ENCODE results near the gene KIF4A. TPM values are rescaled to one million over a fixed set of nuclear protein-coding genes. Genes with fewer than 3 reads are reported as not detected.
"Not testable (repeated sequence)": the region's sequence is repeated elsewhere in the genome, so short reads cannot be mapped to it uniquely, and the experiment has no call there.

Gene KIF4A
- total RNA-seq, 1 experiment from 2014 or later: 51.2 TPM

DNA sequence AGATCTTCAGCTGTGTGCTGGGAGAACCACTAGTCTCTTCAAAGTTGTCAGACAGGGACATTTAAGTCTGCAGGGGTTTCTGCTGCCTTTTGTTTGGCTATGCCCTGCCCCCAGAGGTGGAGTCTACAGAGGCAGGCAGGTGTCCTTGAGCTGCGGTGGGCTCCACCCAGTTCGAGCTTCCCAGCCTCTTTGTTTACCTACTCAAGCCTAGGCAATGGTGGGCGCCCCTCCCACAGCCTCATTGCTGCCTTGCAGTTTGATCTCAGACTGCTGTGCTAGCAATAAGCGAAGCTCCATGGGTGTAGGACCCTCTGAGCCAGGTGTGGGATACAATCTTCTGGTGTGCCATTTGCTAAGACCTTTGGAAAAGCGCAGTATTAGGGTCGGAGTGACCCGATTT, 78.8 kb downstream of the KIF4A start:
- not testable (repeated sequence) for DNase-seq (ENCODE audit: low spot score)

- no peak for DNase-seq (ENCODE audit: low spot score)
These were observed 96.3 kb downstream of the KIF4A start for GRCh38 chrX:70386235-70386634.

- DNase-seq (ENCODE audit: low spot score): no peak
These were observed 109.0 kb downstream of the KIF4A start for GRCh38 chrX:70398899-70399298.

DNA sequence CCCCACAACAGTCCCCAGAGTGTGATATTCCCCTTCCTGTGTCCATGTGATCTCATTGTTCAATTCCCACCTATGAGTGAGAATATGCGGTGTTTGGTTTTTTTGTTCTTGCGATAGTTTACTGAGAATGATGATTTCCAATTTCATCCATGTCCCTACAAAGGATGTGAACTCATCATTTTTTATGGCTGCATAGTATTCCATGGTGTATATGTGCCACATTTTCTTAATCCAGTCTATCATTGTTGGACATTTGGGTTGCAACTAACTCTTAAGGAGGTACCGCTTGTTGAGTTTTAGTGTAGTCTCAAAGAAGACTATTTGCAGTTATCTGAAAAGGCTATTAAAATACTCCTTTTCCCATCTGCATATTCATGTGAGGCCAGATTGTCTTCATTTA, 110.3 kb downstream of the KIF4A start:
- not testable (repeated sequence) for DNase-seq (ENCODE audit: low spot score)

DNA sequence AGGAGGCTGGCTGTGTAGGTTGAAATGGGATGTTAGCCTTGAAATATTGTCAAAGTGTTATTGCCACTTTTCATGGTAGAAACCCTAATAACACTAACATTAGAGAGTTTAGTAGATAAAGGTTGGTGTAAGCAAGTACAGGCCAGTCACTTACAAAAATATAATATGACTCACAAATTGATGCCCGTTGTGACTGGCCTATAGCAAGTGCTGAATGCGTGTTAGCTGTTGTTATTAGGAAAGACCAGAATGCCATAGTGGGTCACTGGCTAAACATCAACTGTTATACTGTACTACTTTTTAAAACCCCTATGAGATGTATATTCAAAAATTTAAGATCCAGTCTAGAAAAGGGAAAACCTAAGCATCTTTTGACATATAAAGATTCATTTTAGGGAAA, 112.8 kb downstream of the KIF4A start:
- DNase-seq (ENCODE audit: low spot score): no peak

GRCh38 chrX:70405003-70405402, 115.1 kb downstream of the KIF4A start:
- DNase-seq (ENCODE audit: low spot score): no peak

DNA sequence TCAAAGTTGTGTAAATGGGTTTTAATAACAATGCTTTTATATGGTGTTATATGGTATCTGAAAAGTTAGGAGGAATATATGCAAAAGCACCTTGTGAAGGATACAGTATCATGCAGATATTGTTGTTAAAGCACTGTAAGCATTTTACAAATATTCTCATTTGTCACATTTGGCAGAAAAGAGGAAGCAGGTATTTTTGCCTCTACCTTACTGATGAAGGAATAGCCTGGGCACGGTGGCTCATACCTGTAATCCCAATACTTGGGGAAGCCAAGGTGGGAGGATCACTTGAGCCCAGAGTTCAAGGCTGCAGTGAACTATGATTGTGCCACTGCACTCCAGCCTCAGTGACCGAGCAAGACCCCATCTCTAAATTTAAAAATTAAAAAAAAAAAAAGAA, 121.0 kb downstream of the KIF4A start:
- no peak for DNase-seq (ENCODE audit: low spot score)

- no peak for DNase-seq (ENCODE audit: low spot score)
These were observed 121.6 kb downstream of the KIF4A start for GRCh38 chrX:70411475-70411874.

GRCh38 chrX:70421618-70422017, 131.7 kb downstream of the KIF4A start:
- no peak for DNase-seq (ENCODE audit: low spot score)

- DNase-seq (ENCODE audit: low spot score): peak; percentile 12
These were observed 133.0 kb downstream of the KIF4A start, which contains the start of gene GDPD2 for GRCh38 chrX:70422851-70423341. Gene GDPD2 (plus strand): TSS chrX:70423314. CDS start chrX:70424985, 1,671 bp downstream.

DNA sequence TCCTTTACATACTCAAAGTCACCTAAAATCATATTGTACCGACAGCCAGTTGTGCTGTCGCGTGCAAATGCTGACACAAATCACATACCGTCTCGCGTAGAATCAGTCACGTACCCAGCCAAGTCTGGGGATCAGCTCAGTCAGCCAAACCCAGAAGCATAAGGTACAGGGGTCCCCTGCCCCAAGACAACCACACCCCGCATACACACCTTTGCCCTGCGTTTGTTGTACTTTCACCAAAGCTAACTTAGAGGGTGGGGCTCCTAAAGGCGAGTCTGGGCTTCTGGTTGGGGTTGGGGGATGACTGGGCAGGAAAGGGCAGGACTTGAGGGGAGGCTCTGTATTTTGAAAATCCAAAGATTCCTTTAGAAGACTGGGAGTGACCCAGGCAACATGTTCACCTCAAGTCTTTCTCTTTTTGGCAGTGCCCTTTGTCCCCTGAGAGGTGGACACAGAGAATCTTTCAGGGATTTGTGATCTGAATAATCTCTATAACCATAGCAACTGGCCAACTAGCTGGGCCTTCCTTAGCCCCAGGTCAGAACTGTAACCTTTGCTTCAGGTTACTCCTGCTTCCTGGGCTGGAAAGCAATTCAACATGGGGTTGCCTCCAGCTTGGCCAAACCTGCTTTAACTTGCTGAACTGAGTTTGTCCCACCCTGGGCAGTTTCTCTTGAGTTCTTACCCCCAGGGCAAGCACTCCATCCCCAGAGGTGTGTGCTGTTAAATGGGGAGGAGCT, 134.2 kb downstream of the KIF4A start:
- DNase-seq (ENCODE audit: low spot score): no peak

DNA sequence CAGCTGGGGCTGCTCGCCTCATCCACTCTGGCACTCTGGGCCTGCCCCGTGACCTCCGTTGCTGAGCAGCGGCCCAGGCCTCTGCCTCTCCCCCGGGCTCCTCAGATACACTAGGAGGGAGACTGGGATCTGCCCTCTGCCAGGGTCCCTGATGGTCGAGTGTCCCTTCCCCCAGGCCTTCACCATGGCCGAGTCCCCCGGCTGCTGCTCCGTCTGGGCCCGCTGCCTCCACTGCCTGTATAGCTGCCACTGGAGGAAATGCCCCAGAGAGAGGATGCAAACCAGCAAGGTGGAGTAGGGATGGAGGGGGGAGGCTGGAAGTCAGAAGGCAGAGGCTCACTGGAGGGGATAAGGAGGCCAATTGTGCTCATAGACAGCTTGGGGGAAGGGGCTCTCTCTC, 134.9 kb downstream of the KIF4A start:
- no peak for DNase-seq (ENCODE audit: low spot score)

DNA sequence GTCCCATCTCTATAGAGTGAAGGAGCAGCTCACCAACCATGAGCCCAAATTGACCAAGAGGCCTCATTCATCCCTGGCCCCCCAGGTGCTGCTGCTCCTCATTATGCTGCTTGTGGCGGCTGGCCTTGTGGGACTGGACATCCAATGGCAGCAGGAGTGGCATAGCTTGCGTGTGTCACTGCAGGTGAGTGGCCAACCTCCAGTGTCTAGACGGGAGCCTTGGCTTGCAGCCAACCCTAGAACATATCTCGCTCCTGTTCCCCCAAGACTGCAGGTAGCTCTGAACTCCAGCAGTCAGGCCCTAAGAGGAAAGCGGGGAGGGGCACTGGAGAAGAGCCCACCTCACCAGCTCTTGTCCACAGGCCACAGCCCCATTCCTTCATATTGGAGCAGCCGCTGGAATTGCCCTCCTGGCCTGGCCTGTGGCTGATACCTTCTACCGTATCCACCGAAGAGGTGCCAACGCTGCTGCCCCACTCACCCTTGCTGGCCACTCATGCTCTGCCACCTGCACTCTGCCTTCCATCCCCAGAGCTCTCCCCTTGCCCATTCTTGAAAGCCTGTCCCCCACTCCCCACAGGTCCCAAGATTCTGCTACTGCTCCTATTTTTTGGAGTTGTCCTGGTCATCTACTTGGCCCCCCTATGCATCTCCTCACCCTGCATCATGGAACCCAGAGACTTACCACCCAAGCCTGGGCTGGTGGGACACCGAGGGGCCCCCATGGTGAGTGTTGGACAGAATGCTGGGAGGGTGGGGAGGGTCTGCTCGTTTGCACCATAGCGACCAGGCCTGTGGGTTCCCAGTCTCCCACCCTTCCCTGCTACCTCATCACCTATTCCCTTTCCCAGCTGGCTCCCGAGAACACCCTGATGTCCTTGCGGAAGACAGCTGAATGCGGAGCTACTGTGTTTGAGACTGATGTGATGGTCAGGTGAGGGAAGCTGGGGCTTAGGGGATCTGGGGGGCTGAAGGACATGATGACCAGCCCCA, 136.7 kb downstream of the KIF4A start:
- DNase-seq (ENCODE audit: low spot score): no peak

GRCh38 chrX:70427365-70427764, 137.5 kb downstream of the KIF4A start:
- no peak for DNase-seq (ENCODE audit: low spot score)

DNA sequence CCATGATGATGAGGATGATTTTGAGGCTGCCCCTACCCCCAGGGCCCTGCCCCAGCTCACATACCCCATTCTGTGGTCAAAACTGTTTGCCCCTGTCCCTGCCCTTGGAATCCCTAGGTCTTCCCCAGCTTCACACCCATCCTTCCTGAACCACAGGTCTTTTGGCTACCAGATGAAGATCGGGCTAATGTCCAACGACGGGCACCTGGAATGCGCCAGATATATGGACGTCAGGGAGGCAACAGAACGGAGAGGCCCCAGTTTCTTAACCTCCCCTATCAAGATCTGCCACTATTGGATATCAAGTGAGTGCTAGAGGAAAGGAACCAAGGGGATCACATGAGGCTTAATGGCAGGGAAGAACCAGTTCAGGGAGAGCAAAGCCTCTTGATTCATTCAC, 139.9 kb downstream of the KIF4A start:
- DNase-seq (ENCODE audit: low spot score): no peak

DNA sequence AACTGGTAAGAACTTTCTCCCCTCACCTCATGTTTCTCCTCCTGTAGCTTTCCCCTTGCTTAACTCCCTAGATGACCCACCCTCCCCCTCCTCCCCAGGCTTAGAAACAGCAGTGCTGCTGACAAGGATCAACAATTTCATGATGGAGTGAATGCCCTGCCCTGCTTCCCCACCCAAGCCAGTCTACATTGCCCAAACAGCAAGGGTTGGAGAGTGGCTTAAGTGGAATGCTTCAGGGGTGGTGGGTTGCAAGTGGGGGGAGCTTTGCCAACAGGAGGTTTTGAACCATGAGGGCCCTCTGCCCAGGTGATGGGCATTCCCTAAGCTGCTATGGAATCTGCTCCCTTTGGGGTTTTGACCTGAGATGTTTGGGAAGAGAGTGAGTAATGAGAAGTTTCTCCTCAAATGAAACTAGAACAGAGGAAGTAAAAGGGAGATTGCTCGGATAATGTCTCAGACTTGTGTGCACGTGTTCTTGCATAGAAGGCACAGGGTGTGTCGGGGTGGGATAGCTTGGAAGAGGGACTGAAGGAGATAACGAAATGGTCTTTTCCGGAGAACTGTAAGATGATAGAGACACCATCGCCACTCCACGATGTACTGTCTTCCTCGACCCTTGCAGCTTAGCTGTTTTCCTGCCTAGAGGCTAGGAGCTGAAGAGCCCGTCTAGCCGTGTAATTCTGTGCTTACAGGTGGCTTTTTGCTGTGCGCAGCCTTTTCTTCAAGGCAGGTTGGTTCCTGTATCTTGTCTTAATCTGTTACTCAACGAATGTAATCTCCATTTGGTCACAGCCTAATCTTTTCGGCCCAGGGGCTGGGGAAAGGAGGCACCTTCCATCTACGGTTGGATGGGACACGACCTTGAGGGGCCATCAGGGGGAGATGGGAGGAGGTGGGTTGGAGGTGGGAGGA, 143.3 kb downstream of the KIF4A start:
- no peak for DNase-seq (ENCODE audit: low spot score)

DNA sequence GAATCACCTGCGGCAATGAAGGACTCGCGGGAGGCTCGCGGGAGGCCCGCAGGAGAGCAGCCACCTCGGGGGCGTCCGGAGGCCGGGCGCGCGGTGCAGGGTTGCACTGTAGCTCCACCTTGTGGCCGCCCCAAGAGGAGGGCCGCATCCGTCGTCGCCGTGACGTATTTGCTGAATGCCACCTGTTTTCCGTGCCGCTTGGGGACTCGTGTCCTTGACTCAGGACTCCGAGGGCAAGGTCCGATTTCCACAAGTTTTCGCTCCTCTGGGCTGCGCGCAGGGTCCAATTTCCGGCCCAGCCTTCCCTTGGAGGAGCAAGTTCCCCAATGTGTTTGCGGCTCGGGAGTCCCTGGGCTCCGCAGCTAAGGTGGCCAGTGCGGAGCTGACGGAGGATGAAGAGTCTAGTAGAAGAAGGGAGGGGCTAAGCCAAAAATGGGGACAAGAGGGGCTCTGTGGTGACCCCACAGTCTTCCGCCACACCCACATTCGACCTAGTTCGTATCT, 144.0 kb downstream of the KIF4A start:
- peak; percentile 47 for DNase-seq (ENCODE audit: low spot score)

DNA sequence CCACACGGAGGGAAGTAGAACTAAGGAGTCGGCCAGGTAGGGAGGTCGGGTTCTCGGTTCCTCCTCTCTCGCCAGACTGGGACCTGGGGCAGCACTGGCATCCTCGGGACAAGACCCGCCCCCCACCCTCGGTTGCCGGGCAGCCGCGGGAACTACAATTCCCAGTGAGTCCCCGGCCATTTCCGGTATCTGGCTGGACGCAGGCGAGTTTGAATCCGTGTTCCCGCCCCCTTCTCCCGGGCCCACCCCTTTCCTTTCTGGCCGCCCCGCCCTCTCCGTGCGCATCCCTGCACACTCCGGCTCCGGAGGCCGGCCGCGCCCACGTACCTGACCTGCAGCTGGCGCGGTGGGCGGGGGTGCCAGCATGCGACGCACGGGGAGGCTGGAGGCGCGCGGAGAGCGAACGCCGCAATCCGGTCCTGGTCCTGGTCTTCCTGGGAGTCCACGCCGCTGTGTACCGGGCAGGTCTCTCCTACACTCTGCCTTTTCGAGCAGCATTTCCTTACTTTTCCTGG, 144.5 kb downstream of the KIF4A start:
- peak; percentile 81 for DNase-seq (ENCODE audit: low spot score)

GRCh38 chrX:70434914-70435586, 145.1 kb downstream of the KIF4A start:
- peak; percentile 61 for DNase-seq (ENCODE audit: low spot score)

- no peak for DNase-seq (ENCODE audit: low spot score)
These were observed 146.4 kb downstream of the KIF4A start for GRCh38 chrX:70436343-70436742.

Data from A172 (cell line).